HepG2 (cell line): ENCODE results near the gene IGHMBP2.

Experiments
- CTCF ChIP-seq: sonication (generic); formaldehyde crosslinking; IDR thresholded peaks from 2 replicates; pipeline ENCODE4 v1.5.0; 2020; ENCODE audit warnings: mild to moderate bottlenecking, missing genetic modification reagents, moderate library complexity
- FOSL1 ChIP-seq: sonication (generic); formaldehyde crosslinking; IDR thresholded peaks from 2 replicates; pipeline ENCODE4 v1.9.0; 2021; ENCODE audit warnings: missing genetic modification reagents, borderline replicate concordance
- FOXA3 ChIP-seq: IDR thresholded peaks from 2 replicates; pipeline ENCODE4 v1.6.1; 2016; ENCODE audit warnings: missing genetic modification reagents, missing compliant biosample characterization
- GLI4 ChIP-seq: sonication (generic); formaldehyde crosslinking; IDR thresholded peaks from 2 replicates; pipeline ENCODE4 v1.5.1; 2020; ENCODE audit warnings: missing genetic modification reagents, mild to moderate bottlenecking, moderate library complexity, borderline replicate concordance
- KDM5B ChIP-seq: sonication (generic); formaldehyde crosslinking; IDR thresholded peaks from 2 replicates; pipeline ENCODE4 v1.4.0; 2020; ENCODE audit warnings: missing genetic modification reagents, mild to moderate bottlenecking, borderline replicate concordance
- TRIM22 ChIP-seq: fragments of 450-650 bp; IDR thresholded peaks from 2 replicates; pipeline ENCODE4 v1.6.1; 2017
- U2AF2 ChIP-seq: fragments of 200-400 bp; formaldehyde crosslinking; IDR thresholded peaks from 2 replicates; pipeline ENCODE4 v1.6.1; 2017; ENCODE audit warnings: low read depth, mild to moderate bottlenecking, low read length
- ZFP82 ChIP-seq: sonication (generic); formaldehyde crosslinking; IDR thresholded peaks from 2 replicates; pipeline ENCODE4 v1.5.1; 2020; ENCODE audit warnings: mild to moderate bottlenecking, missing genetic modification reagents, borderline replicate concordance
- ZNF121 ChIP-seq: sonication (generic); formaldehyde crosslinking; IDR thresholded peaks from 2 replicates; pipeline ENCODE4 v1.5.0; 2020; ENCODE audit warnings: mild to moderate bottlenecking, missing genetic modification reagents

GRCh38 chr11:68927280-68928135, 23.8 kb downstream of the IGHMBP2 start:
- TF ChIP-seq U2AF2 (no peak), KDM5B (CRISPR knock-in tag) (no peak), FOSL1 (CRISPR knock-in tag) (no peak), CTCF (CRISPR knock-in tag) (no peak), TRIM22 (no peak), GLI4 (no peak), ZNF121 (CRISPR knock-in tag) (no peak), ZFP82 (CRISPR knock-in tag) (no peak), FOXA3 (no peak)
